A673 (cell line): Measurements from ENCODE around the gene AHCY. TPM values are rescaled to one million over a fixed set of nuclear protein-coding genes. Genes with fewer than 3 reads are reported as not detected.
A peak's percentile ranks its signal among the peaks of the same experiment; 100 is the strongest.

Experiments
- BruUV-seq: library from RNA; stranded (reverse); fragments of 400-500 nt; replicated peaks from 2 replicates; lab custom pipeline; 2021; lab: Mats Ljungman, UMichigan
- CTCF ChIA-PET: fragments of 300-600 bp; sonication (Branson Sonifier 250); formaldehyde crosslinking; loops from one replicate; lab custom pipeline; 2022; ENCODE audit warnings: antibody characterized with exemption; lab: Charles Lee
- POLR2A ChIA-PET: fragments of 300-600 bp; sonication (Branson Sonifier 250); formaldehyde crosslinking; loops from one replicate; lab custom pipeline; 2022; ENCODE audit warnings: antibody characterized with exemption; ENCODE audit not compliant: low non-redundant PET; lab: Charles Lee
- DNase-seq: peaks from one replicate; pipeline ENCODE4 v3.0.0-alpha.2; 2015; ENCODE audit warnings: low spot score
- H3K27ac ChIP-seq: fragments of 200-600 bp; sonication (generic); 2 replicates; pipeline ENCODE4 v1.5.1; 2016; ENCODE audit warnings: mixed run types, low read depth, mild to moderate bottlenecking, mixed read lengths, antibody characterized with exemption, low read length; ENCODE audit not compliant: poor library complexity, severe bottlenecking
- H3K27me3 ChIP-seq: fragments of 200-600 bp; sonication (generic); replicated peaks from 2 replicates; pipeline ENCODE4 v1.6.1; 2017; ENCODE audit warnings: mixed run types, low read depth, mild to moderate bottlenecking, mixed read lengths, antibody characterized with exemption, low read length; ENCODE audit not compliant: insufficient read depth, poor library complexity
- H3K36me3 ChIP-seq: fragments of 200-600 bp; sonication (generic); 2 replicates; pipeline ENCODE4 v1.6.1; 2016; ENCODE audit warnings: mixed run types, mild to moderate bottlenecking, mixed read lengths, antibody characterized with exemption, low read length; ENCODE audit not compliant: insufficient read depth, poor library complexity, severe bottlenecking
- H3K4me1 ChIP-seq: fragments of 200-600 bp; sonication (generic); 2 replicates; pipeline ENCODE4 v1.6.1; 2017; ENCODE audit warnings: mixed run types, mild to moderate bottlenecking, mixed read lengths, antibody characterized with exemption, low read length; ENCODE audit not compliant: insufficient read depth, poor library complexity, severe bottlenecking
- H3K4me3 ChIP-seq: fragments of 200-600 bp; sonication (generic); 2 replicates; pipeline ENCODE4 v1.5.1; 2016; ENCODE audit warnings: low read depth, mixed run types, mild to moderate bottlenecking, mixed read lengths, low read length; ENCODE audit not compliant: poor library complexity, severe bottlenecking
- H3K9me3 ChIP-seq: fragments of 200-600 bp; sonication (generic); 2 replicates; pipeline ENCODE4 v1.6.1; 2016; ENCODE audit warnings: mixed run types, low read depth, mild to moderate bottlenecking, mixed read lengths, antibody characterized with exemption, low read length; ENCODE audit not compliant: poor library complexity, severe bottlenecking
- EZH2 ChIP-seq: fragments of 200-600 bp; sonication (generic); IDR thresholded peaks from 2 replicates; pipeline ENCODE4 v1.6.1; 2017; ENCODE audit warnings: borderline replicate concordance, low read depth, mild to moderate bottlenecking, mixed read lengths, antibody characterized with exemption, low read length; ENCODE audit not compliant: poor library complexity, severe bottlenecking
- intact Hi-C: fragments of 100-400 bp; cut with micrococcal nuclease; formaldehyde crosslinking; loops from one replicate; pipeline ENCODE4 v1.10.0; 2022; ENCODE audit not compliant: unreplicated experiment
- total RNA-seq: library from RNA; stranded (reverse); gene quantifications from 2 replicates; pipeline ENCODE4 v1.2.3, GENCODE V29; 2021
- TF ChIP-seq, protein P1 (sequence below): fragments of 300-800, 200-600 bp; sonication (generic); conservative IDR thresholded peaks from 2 replicates; pipeline ENCODE4 v1.5.1; 2017; ENCODE audit warnings: low read depth, mild to moderate bottlenecking, antibody characterized with exemption, low read length, moderate library complexity, mixed read lengths

Gene AHCY
- total RNA-seq, 1 experiment from 2014 or later: 284 TPM

DNA sequence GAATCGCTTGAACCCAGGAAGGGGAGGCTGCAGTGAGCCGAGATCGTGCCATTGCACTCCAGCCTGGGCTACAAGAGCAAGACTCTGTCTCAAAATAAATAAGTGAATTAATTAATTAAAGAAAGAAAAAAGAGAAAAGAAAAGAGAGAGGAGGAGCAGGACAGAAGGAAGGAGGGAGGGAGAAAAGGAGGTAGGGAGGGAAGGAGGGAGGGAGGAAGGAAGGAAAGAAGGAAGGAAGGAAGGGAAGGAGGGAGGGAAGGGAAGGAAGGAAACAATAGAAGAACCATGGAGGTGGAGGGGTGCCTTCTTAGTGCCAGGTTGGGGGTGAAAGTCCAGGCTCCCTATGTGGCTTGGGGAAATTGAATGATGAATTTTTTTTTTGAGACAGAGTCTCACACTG lies 6.5 kb upstream of the AHCY start:
- Histone ChIP-seq H3K4me3 (no peak overlapping the region), H3K27me3 (no peaks in the 10 kb centered on the region), H3K4me1 (peaks cover 12% of the 10 kb centered on the region), H3K27ac (no peak overlapping the region), H3K36me3 (no peaks in the 10 kb centered on the region), H3K9me3 (no peaks in the 10 kb centered on the region)
- ChIA-PET CTCF (no interaction called here), POLR2A (interaction anchor here (0.7 kb wide), 1 partner anchor 338 kb away, joined by 3 read pairs; no protein-coding TSS in a partner anchor)
- TF ChIP-seq EZH2: no peak
- TF ChIP-seq, protein P1, sequence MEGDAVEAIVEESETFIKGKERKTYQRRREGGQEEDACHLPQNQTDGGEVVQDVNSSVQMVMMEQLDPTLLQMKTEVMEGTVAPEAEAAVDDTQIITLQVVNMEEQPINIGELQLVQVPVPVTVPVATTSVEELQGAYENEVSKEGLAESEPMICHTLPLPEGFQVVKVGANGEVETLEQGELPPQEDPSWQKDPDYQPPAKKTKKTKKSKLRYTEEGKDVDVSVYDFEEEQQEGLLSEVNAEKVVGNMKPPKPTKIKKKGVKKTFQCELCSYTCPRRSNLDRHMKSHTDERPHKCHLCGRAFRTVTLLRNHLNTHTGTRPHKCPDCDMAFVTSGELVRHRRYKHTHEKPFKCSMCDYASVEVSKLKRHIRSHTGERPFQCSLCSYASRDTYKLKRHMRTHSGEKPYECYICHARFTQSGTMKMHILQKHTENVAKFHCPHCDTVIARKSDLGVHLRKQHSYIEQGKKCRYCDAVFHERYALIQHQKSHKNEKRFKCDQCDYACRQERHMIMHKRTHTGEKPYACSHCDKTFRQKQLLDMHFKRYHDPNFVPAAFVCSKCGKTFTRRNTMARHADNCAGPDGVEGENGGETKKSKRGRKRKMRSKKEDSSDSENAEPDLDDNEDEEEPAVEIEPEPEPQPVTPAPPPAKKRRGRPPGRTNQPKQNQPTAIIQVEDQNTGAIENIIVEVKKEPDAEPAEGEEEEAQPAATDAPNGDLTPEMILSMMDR: no peak
- intact Hi-C loops: loop anchor here (5.0 kb wide), 3 partner anchors 163 to 458 kb away; no protein-coding TSS in a partner anchor
- BruUV-seq: no TSS peak
- DNase-seq: no peak

DNA sequence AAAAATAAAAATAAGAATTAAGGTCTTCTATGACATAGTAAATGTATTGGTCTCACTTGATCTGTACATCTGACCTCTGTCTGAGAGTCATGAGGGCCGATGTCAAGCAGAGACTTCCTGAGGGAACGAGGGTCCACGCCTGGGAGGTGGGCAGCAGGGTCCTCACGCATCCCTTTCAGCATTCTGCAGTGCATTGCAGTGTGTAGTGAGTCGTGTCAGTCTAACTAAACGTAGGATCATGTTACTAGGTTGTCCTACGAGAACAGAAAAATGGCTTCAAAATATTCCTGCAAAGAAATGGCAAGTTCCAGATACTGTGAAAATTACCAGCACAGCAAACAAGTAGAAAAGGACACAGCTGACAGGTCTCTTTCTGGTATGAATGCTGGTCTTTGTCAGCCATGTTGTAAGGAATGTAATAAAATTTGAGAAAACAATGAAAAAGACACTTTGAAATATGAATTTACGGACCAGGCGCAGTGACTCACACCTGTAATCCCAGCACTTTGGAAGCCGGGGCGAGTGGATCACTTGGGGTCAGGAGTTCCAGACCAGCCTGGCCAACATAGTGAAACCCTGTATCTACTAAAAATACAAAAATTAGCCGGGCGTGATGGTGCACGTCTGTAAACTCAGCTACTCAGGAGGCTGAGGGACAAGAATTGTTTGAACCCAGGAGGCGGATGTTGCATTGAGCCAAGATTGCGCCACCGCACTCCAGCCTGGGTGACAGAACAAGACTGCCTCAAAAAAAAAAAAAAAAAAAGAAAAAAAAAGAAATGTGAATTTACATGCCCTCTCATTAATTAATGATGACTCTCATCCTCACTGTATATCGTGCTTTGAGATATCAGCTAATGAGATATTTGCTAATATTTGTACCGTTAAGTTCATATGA lies 2.4 kb upstream of the AHCY start:
- POLR2A ChIA-PET: no interaction called here
- CTCF ChIA-PET: no interaction called here
- intact Hi-C loops: no loop called here
- Histone ChIP-seq H3K27ac (no peak overlapping the region), H3K27me3 (no peaks in the 10 kb centered on the region), H3K9me3 (no peaks in the 10 kb centered on the region), H3K36me3 (no peaks in the 10 kb centered on the region), H3K4me3 (no peak overlapping the region), H3K4me1 (peaks cover 15% of the 10 kb centered on the region)
- no TSS peak for BruUV-seq
- no peak for DNase-seq
- TF ChIP-seq, protein P1: no peak
- no peak for TF ChIP-seq EZH2

GRCh38 chr20:34302312-34302722 lies 838 bp downstream of the AHCY start:
- no TSS peak for BruUV-seq
- Histone ChIP-seq H3K4me1 (peaks cover 15% of the 10 kb centered on the region), H3K27ac (peak overlapping the region; percentile 93), H3K9me3 (no peaks in the 10 kb centered on the region), H3K27me3 (no peaks in the 10 kb centered on the region), H3K4me3 (peak overlapping the region; percentile 69), H3K36me3 (no peaks in the 10 kb centered on the region)
- DNase-seq: no peak
- intact Hi-C loops: loop anchor here (5.0 kb wide), 2 partner anchors 110 to 215 kb away; partner anchors contain the start of gene DYNLRB1
- TF ChIP-seq EZH2: no peak
- TF ChIP-seq, protein P1: 0 out of 2 replicates have a peak, but pooled peaks have one; percentile 16
- POLR2A ChIA-PET: interaction anchor here (0.6 kb wide), 1 partner anchor 214 kb away, joined by 4 read pairs; the partner anchor contains the start of gene DYNLRB1
- CTCF ChIA-PET: interaction anchor here (0.6 to 2.4 kb wide), 4 partner anchors 10 to 167 kb away, joined by 3 to 9 read pairs (median 4); no protein-coding TSS in a partner anchor
